ENCODE results near the gene DNAJC7. TPM values are rescaled to one million over a fixed set of nuclear protein-coding genes. Genes with fewer than 3 reads are reported as not detected.

DNAJC7 gene
- total RNA-seq, 2 donors from 2014 or later, result 112 to 116 TPM

DNA sequence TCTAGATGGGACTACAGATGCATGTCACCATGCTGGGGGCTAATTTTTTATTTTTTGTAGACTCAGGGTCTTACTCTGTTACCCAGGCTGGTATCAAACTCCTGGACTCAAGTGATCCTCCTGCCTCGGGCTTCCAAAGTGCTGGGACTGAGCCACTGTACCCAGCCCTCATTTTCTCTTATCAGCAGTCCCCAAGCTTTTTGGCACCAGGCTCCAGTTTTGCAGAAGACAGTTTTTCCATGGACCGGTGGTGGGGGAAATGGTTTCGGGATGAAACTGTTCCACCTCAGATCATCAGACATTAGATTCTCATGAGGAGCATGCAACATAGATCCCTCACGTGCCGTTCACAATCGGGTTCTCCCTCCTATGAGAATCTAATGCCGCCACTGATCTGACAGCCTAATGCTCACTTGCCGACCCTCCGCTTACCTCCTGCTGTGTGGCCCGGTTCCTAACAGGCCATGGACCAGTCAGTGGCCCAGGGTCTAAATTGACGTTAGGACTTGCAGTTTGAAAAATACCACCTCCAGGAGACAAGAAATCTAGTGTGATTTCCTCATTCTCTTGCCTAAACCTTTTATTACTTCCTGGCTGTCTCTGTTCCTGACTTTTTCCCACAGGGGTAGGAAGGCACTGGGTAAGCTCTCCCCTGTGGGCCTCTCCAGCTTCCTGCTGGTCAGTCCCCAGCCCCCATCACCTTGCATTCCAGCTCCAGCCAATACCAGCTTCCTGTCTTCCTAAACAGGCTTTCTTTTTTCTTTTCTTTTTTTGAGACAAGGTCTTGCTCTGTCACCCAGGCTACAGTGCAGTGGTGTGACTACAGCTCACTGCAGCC, 60.0 kb downstream of the DNAJC7 start:
- Mint-ChIP-seq H3K27me3 (ENCODE audit: insufficient read depth) (no peaks in the 10 kb centered on the region), H3K4me3 (no peak overlapping the region), H3K9me3 (no peaks in the 10 kb centered on the region), H3K36me3 (ENCODE audit: low read depth) (peaks cover 8% of the 10 kb centered on the region), H3K27ac (peak overlapping the region; percentile 60), H3K4me1 (peaks cover 26% of the 10 kb centered on the region)
- H3K4me1 ChIP-seq (ENCODE audit: control insufficient read depth, insufficient read depth, low read length), result peaks cover 10% of the 10 kb centered on the region
- TF ChIP-seq, protein P1, sequence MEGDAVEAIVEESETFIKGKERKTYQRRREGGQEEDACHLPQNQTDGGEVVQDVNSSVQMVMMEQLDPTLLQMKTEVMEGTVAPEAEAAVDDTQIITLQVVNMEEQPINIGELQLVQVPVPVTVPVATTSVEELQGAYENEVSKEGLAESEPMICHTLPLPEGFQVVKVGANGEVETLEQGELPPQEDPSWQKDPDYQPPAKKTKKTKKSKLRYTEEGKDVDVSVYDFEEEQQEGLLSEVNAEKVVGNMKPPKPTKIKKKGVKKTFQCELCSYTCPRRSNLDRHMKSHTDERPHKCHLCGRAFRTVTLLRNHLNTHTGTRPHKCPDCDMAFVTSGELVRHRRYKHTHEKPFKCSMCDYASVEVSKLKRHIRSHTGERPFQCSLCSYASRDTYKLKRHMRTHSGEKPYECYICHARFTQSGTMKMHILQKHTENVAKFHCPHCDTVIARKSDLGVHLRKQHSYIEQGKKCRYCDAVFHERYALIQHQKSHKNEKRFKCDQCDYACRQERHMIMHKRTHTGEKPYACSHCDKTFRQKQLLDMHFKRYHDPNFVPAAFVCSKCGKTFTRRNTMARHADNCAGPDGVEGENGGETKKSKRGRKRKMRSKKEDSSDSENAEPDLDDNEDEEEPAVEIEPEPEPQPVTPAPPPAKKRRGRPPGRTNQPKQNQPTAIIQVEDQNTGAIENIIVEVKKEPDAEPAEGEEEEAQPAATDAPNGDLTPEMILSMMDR (conservative IDR thresholded peaks at IDR 0.05), result no peak
- H3K36me3 ChIP-seq (ENCODE audit: control insufficient read depth, insufficient read depth, low read length), result no peaks in the 10 kb centered on the region
- no peaks in the 10 kb centered on the region for H3K27me3 ChIP-seq (ENCODE audit: control insufficient read depth, insufficient read depth, low read length, poor library complexity, severe bottlenecking)
- DNase-seq, result peak; percentile 77
- 74 to 77% methylated on average over 8 to 11 of the region's 11 CpGs for WGBS, 2 experiments (ENCODE audit: insufficient coverage in 1 of 2, insufficient read length in 1 of 2)
- no peak overlapping the region for H3K4me3 ChIP-seq (ENCODE audit: low read length)
- no peak overlapping the region for H3K9ac ChIP-seq (ENCODE audit: extremely low read depth, low read length, poor library complexity, severe bottlenecking)
- H3K27ac ChIP-seq (ENCODE audit: low read depth, low read length), result no peak overlapping the region
- H3K9me3 ChIP-seq (ENCODE audit: control insufficient read depth, low read length), result no peaks in the 10 kb centered on the region

DNA sequence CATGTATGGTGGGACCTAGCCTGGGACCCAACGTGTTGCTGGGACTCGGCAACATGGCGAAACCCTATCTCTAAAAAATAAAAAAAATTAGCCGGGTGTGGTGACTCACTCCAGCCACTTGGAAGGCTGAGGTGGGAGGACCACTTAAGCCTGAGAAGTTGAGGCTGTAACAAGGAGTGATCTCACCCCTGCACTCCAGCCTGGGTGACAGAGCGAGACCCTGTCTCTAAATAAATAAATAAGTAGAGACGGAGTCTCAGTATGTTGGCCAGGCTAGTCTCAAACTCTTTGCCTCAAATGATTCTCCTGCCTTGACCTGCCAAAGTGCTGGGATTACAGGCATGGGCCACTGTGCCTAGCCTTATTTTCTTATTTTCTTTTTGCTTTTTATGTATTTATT, 60.7 kb downstream of the DNAJC7 start:
- no peak overlapping the region for H3K4me3 ChIP-seq (ENCODE audit: low read length)
- H3K36me3 ChIP-seq (ENCODE audit: control insufficient read depth, insufficient read depth, low read length), result no peaks in the 10 kb centered on the region
- peaks cover 10% of the 10 kb centered on the region for H3K4me1 ChIP-seq (ENCODE audit: control insufficient read depth, insufficient read depth, low read length)
- no peaks in the 10 kb centered on the region for H3K27me3 ChIP-seq (ENCODE audit: control insufficient read depth, insufficient read depth, low read length, poor library complexity, severe bottlenecking)
- TF ChIP-seq, protein P1 (conservative IDR thresholded peaks at IDR 0.05), result no peak
- Mint-ChIP-seq H3K36me3 (ENCODE audit: low read depth) (peaks cover 8% of the 10 kb centered on the region), H3K9me3 (no peaks in the 10 kb centered on the region), H3K4me3 (no peak overlapping the region), H3K4me1 (peaks cover 26% of the 10 kb centered on the region), H3K27me3 (ENCODE audit: insufficient read depth) (no peaks in the 10 kb centered on the region), H3K27ac (no peak overlapping the region)
- H3K9ac ChIP-seq (ENCODE audit: extremely low read depth, low read length, poor library complexity, severe bottlenecking), result no peak overlapping the region
- H3K27ac ChIP-seq (ENCODE audit: low read depth, low read length), result no peak overlapping the region
- DNase-seq, result no peak
- H3K9me3 ChIP-seq (ENCODE audit: control insufficient read depth, low read length), result no peaks in the 10 kb centered on the region
- WGBS, 2 experiments (ENCODE audit: insufficient coverage in 1 of 2, insufficient read length in 1 of 2), result 96 to 100% methylated on average over 3 to 6 of the region's 6 CpGs

DNA sequence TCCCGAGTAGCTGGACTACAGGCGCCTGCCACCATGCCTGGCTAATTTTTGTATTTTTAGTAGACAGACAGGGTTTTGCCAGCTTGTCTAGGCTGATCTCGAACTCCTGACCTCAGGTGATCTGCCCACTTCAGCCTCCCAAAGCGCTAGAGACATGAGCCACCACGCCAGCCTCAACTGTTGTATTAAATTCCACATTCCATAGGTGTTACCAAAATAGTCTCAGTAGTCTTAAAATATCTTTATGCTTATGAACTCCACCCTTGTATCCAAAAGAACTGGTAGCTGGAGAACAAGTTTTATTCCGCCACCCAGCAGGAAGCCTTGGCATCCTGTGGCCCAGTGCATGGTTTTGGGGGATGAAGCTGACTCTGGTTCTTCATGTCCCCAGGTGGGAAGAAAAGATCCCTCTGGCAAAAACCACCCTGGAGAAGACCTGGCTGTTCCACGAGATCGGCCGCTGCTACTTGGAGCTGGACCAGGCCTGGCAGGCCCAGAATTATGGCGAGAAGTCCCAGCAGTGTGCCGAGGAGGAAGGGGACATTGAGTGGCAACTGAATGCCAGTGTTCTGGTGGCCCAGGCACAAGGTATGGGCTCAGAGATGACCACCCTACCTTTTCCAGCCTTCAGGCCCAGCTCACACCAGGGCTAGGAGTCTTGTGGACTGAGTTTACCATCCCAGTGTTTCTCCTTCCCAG, 68.3 kb downstream of the DNAJC7 start:
- no peaks in the 10 kb centered on the region for H3K4me1 Mint-ChIP-seq
- 86 to 89% methylated on average over 11 of the region's 11 CpGs for WGBS, 2 experiments (ENCODE audit: insufficient coverage in 1 of 2, insufficient read length in 1 of 2)
- H3K9me3 Mint-ChIP-seq, result no peaks in the 10 kb centered on the region
- H3K9ac ChIP-seq (ENCODE audit: extremely low read depth, low read length, poor library complexity, severe bottlenecking), result no peak overlapping the region
- no peak overlapping the region for H3K27ac ChIP-seq (ENCODE audit: low read depth, low read length)
- H3K4me3 Mint-ChIP-seq, result no peak overlapping the region
- no peaks in the 10 kb centered on the region for H3K9me3 ChIP-seq (ENCODE audit: control insufficient read depth, low read length)
- H3K36me3 ChIP-seq (ENCODE audit: control insufficient read depth, insufficient read depth, low read length), result peaks cover 7% of the 10 kb centered on the region
- H3K27me3 ChIP-seq (ENCODE audit: control insufficient read depth, insufficient read depth, low read length, poor library complexity, severe bottlenecking), result no peaks in the 10 kb centered on the region
- no peak for DNase-seq
- TF ChIP-seq, protein P1 (conservative IDR thresholded peaks at IDR 0.05), result no peak
- H3K4me1 ChIP-seq (ENCODE audit: control insufficient read depth, insufficient read depth, low read length), result no peaks in the 10 kb centered on the region
- H3K27me3 Mint-ChIP-seq (ENCODE audit: insufficient read depth), result no peaks in the 10 kb centered on the region
- H3K36me3 Mint-ChIP-seq (ENCODE audit: low read depth), result peaks cover 15% of the 10 kb centered on the region
- H3K4me3 ChIP-seq (ENCODE audit: low read length), result no peak overlapping the region
- H3K27ac Mint-ChIP-seq, result no peak overlapping the region

All from endodermal cell (in vitro differentiated cells).